COR-L47 (cell line): ENCODE measurements around the gene TCEA2.
A peak's percentile ranks its signal among the peaks of the same experiment; 100 is the strongest.
"Not testable (repeated sequence)": the region's sequence is repeated elsewhere in the genome, so short reads cannot be mapped to it uniquely, and the experiment has no call there.

Experiments used
- DNase-seq: peaks from one replicate; lab custom pipeline; 2025; lab: John Stamatoyannopoulos, UW

TCEA2 gene

GRCh38 chr20:64108731-64109681 lies 46.0 kb downstream of the TCEA2 start:
- DNase-seq: no peak

GRCh38 chr20:64109831-64110391 lies 46.9 kb downstream of the TCEA2 start:
- DNase-seq: no peak

DNA sequence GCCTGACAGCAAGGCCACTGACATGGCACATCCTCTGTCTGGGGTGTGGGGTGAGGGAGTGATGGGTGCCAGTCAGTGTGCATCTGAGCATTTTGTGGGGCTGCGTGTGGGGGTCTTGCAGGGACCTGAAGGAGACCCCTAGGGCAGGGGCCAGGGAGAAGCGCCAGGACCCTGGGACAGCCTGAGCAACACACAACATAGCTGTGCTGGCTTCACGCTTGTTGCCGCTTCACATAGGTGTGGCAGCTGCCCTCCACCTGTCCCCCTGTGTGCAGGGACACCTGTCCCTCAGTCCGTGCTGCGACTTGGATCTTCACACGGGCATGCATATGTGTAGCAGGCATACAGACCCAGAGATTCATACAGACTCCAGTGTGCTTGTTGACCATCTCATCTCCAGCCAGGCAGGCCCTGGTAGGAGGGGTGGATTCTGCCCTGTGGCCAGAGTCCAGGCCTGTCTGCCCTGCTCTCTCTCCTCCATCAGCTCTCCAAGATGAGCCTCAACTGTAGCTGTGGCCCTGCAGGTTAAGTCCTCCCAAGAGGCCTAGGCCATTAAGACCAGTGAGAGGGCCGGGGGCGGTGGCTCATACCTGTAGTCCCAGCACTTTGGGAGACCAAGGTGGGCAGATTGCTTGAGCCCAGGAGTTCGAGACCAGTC lies 47.5 kb downstream of the TCEA2 start:
- DNase-seq: no peak

GRCh38 chr20:64111841-64112641 lies 49.0 kb downstream of the TCEA2 start:
- no peak for DNase-seq

DNA sequence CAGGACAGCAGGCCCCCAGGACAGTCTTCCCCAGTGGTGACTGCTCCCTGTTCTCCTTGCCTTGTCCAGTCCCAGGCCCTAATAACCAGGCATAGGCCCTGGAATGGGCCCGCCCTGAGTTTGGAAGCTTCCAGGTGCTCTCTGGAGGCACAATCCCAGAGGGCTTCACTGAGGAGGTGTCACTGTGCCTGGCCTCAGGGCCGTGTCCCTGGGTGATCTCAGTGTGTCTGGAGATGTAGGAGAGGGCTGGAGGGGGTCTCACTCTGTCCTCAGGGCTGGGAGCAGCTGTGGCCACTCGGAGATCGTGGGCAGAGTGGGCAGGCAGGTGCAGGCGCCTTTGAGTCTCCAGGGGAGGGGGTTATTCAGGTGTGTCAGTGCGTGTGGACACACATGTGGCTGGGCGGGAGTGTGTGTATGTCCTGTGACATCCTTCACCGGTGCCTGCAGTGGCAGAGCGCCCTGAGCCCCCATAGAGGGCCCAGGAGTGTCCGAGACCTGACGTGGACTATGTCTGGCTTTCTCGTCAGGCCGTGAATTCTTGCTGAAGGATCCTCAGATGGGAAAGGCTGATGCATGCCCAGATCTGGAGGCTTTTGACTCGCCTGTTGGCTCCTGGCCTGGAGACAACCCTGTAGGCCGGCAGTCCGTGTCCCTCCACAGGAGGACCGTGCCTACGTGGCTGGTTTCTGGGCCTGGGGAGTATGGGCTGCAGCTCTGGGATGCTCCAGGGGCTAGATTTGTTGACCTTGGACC lies 49.9 kb downstream of the TCEA2 start:
- DNase-seq: no peak

DNA sequence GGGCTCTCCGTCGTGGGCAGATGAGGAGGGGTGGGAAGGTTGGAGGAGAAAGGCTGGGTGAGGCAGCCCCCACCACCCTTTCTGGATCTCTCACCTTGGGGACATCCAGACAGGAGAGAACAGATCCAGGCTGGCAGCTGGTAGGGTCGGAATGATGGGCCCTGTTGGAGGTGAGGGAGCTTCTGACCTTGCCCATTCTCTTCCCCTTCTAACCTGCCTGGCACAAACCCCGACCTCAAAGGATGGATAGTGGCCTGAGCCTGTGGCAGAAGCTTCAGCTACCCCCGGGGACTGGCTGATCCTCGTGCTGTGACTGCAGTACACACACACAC lies 50.4 kb downstream of the TCEA2 start:
- no peak for DNase-seq

- no peak for DNase-seq
Observed at GRCh38 chr20:64113796-64114355, 50.9 kb downstream of the TCEA2 start.

- DNase-seq: no peak
Observed at GRCh38 chr20:64114356-64114971, 51.5 kb downstream of the TCEA2 start.

GRCh38 chr20:64115171-64115911 lies 52.3 kb downstream of the TCEA2 start:
- peak; percentile 41 for DNase-seq

DNA sequence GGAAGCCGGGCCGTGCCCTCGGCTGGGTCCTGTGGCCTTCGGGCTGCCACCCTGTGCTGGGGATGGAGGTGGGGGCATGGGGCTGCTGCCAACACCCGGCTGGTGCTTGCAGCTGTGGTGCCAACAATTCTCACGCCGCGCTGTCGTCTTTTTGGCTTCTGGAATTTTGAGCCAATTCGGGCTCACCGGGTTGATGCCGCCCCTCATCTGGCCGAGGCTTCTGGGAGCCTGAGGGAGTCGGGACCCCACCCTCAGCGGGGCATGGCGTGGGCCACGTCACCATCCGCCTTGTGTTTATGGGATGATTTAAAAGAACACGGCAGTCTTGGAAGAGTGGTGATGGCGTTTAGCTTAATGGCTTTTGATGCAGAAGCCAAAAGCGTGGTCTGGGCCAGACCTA lies 53.0 kb downstream of the TCEA2 start:
- no peak for DNase-seq

DNA sequence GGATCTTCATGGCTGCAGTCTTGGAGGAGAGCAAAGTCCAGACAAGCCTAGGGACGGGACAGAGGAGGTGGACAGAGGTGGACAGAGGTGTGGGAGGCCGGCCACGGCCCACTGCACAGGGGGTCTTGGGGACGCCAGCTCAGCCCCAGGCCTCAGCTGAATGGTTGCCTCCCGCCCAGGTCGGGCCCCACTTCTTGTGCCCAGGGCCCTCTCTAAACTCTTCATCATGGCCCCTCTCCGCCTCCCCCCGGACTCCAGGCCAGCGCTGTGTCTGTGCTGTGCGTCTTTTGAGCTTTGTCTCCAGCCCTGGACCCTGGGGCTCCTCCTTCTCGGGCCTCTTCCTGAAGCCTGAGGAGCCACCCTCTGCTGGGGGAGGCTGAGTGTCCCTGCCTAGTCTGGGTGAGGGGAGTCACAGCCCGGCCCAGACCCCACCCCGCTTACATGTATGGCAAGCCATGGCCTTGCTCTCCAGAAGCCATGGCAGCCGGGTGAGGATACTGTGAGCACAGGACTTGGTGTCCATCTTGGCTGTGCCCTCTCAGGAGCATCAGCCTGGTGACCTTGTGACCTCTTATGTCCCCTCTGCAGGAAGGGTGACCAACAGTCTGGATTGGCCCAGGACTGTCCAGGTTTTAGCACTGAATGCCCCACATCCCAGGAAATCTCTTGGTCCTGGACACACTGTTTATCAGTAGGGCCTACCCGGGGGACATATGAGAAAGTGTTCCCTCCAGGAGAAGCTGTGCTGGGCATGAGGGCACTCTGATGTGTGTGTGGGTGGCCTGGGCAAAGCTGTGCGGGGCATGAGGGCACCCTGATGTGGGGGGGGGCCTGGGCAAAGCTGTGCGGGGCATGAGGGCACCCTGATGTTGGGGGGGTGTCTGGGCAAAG lies 53.8 kb downstream of the TCEA2 start:
- DNase-seq: no peak

GRCh38 chr20:64117432-64117777 lies 54.4 kb downstream of the TCEA2 start:
- not testable (repeated sequence) for DNase-seq

- DNase-seq: no peak
Observed at GRCh38 chr20:64119301-64119680, 56.3 kb downstream of the TCEA2 start.

DNA sequence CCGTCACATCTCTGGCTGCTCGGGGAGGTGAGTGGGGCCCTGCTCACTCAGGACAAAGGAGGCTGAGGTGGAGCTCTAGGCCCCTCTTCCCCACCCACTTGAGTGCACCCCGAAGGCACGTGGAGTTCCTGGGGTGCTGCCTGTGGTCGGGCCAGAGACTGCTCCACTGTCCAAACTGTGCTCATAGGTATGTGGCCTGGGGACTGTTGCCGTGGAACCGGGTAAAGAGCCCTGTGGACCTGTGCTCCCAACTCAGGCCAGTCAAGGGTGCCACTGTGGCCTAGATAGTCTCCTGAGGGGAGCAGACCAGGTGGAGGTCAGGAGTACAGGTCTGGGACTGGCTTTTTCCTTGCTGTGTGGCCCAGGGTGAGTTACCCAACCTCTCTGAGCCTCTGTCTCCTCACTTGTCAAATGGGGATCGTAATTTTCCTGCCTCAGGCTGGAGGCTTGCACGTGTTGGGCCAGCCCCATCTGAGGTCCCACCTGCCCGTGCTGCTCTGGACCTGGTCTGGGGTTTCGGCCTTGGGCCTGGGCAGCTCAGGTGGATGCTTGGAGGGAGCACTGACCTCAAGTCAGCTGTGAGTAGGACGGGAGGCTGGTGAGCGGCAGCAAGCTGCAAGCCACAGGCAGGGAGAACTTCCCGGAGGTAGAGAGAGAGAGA lies 56.8 kb downstream of the TCEA2 start:
- DNase-seq: no peak

- DNase-seq: no peak
Observed at GRCh38 chr20:64121586-64121985, 58.6 kb downstream of the TCEA2 start.
